ENCODE data around the gene WNT11.

The WNT11 gene

DNA sequence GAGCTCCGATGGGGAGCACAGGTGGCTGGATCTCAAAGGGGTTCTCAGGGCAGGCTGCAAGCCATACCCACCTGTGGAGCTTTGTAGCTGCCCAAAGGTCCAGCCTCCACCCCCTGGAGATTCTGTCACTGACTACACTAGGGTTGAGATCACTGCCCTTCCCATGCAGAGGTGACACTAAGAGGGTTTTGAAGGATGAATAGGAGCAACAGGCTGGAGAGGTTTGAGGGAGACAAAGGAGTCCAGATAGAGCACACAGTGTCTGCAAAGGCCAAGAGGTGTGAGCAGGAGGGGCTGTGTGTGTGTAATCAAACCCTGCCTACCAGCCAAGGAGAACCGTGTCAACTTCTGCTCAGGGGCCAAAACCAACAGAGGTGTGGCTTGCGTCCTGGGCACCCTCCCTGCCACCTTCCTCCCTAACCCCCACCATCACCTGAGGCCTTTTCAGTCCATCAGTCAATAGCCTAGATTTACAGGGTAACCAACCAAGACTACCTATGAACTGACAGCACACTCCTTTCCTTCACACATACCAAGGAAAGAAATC is 43.0 kb upstream of the WNT11 start:
- DNase-seq (ENCODE audit: low spot score), result no peak
- Histone ChIP-seq H3K27ac (no peak overlapping the region), H3K4me3 (no peak overlapping the region)
- TF ChIP-seq, protein P1, sequence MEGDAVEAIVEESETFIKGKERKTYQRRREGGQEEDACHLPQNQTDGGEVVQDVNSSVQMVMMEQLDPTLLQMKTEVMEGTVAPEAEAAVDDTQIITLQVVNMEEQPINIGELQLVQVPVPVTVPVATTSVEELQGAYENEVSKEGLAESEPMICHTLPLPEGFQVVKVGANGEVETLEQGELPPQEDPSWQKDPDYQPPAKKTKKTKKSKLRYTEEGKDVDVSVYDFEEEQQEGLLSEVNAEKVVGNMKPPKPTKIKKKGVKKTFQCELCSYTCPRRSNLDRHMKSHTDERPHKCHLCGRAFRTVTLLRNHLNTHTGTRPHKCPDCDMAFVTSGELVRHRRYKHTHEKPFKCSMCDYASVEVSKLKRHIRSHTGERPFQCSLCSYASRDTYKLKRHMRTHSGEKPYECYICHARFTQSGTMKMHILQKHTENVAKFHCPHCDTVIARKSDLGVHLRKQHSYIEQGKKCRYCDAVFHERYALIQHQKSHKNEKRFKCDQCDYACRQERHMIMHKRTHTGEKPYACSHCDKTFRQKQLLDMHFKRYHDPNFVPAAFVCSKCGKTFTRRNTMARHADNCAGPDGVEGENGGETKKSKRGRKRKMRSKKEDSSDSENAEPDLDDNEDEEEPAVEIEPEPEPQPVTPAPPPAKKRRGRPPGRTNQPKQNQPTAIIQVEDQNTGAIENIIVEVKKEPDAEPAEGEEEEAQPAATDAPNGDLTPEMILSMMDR (IDR thresholded peaks at IDR 0.05), result no peak

DNA sequence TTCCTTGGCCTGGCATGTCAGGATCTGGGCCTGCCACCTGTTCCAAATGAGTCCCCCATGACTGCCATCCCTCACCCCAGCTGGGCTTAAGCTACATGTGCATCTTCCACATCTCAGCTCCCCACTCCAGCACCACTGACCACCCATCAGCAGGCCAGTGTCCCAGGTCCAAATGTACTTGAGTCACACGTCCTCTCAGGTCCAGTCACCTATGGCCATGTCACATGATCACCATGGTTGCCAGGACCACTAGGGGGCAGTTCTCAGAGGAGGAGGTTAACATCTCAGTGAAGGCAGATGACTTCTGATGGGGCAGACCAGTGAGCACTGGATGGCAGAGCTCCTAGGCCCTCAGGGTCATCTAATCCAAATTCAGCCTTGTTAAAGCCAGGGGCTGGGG is 41.9 kb upstream of the WNT11 start:
- H3K27ac ChIP-seq, result no peak overlapping the region
- TF ChIP-seq, protein P1 (IDR thresholded peaks at IDR 0.05), result no peak
- DNase-seq (ENCODE audit: low spot score), result no peak
- H3K4me3 ChIP-seq, result no peak overlapping the region

DNA sequence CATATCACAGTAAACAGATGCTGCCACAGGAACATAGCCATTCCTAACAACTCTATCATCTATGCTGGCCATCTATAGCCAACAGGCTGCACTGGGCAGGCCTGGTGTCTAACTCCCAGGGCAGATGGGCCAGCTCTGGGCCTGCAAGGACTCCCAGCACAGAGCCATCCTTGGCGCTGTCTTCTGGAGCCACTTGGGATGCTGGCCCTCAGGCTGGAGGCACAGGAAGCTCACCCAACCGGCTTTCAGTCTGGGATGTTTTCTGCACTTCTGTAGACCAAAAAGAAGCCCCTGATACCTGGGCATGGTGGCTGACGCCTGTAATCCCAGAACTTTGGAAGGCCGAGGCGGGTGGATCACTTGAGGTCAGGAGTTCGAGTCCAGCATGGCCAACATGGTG is 40.8 kb upstream of the WNT11 start:
- no peak for DNase-seq (ENCODE audit: low spot score)
- Histone ChIP-seq H3K27ac (no peak overlapping the region), H3K4me3 (no peak overlapping the region)
- TF ChIP-seq, protein P1 (IDR thresholded peaks at IDR 0.05), result no peak

DNA sequence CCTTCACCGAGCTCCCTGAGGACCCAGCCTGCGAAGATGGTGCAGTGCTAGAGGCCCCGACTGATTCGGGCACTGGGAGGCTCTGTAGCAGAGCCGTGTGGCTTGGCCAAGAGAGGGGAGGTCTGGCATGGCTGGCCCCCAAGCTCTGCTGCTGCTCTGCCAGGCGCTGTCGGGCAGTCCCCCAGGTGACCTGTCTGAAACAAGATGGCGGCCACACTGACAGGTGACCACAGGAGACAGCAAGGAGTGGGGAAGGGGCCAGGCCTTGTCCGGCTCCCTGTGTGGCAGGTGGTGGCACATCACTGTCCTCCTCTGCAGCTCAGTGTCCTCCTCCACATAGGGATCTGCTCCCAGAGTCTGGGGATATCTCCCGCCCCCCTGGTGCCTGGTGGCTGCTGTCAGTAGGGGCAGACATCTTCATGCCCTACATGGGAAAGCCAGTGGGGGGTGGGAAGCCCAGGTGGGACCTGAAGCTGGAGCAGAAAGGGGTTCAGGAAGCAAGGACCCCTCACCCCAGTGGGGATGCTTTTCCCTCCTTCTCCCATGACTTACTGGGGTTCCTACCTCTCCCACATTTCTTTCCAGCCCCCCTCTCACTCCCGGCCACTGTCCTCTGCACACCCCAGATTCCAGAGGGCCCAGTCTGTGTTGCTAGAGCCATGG is 40.1 kb upstream of the WNT11 start:
- H3K4me3 ChIP-seq, result no peak overlapping the region
- TF ChIP-seq, protein P1 (IDR thresholded peaks at IDR 0.05), result no peak
- no peak for DNase-seq (ENCODE audit: low spot score)
- H3K27ac ChIP-seq, result no peak overlapping the region

DNA sequence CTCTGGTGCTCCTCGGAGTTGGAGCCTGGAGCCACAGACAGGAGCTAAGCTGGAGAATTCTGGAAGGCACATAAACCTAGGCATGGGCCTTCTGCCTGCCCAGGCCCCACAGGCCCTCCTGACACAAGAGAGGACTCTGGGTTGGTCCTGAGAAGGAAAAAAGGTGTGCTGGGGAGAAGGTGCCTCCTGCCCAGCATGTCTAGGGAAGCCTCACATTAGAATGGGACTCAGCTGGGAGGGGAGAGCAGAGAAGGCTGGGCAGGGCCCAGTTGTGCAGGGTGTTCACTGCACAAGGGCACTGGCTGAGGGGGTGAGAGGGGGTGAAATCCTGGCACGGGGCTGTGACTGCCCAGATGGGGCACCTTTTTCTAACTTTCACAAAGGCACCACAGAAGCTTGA is 39.4 kb upstream of the WNT11 start:
- H3K27ac ChIP-seq, result no peak overlapping the region
- TF ChIP-seq, protein P1 (IDR thresholded peaks at IDR 0.05), result no peak
- no peak overlapping the region for H3K4me3 ChIP-seq
- DNase-seq (ENCODE audit: low spot score), result no peak

DNA sequence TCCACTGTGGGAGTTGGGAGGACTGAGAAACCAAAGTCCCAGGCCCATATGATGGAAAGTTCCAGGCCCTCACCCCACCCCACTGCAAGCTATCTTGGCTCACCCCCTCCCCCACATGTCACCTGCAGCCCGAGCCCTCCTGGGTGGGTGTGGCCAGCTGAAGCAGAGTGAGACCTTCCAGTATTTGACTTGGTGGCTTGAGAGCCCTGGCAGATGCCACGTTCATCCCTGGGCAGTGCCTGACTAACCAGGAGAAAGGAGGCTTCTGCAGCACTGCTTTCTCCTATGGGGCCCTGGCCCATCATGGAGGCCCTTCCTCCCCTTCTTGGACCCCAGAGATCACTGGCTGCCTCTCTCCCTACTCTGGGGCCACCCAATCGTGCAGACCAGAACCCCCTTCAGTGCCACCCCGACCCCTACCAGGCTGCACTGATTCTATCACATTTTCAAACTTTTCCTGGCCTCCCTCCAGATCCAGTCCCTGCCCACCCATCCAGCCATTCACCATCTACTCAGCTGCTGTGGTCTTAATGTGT is 38.1 kb upstream of the WNT11 start:
- H3K27ac ChIP-seq, result no peak overlapping the region
- TF ChIP-seq, protein P1 (IDR thresholded peaks at IDR 0.05), result no peak
- H3K4me3 ChIP-seq, result no peak overlapping the region
- DNase-seq (ENCODE audit: low spot score), result no peak

DNA sequence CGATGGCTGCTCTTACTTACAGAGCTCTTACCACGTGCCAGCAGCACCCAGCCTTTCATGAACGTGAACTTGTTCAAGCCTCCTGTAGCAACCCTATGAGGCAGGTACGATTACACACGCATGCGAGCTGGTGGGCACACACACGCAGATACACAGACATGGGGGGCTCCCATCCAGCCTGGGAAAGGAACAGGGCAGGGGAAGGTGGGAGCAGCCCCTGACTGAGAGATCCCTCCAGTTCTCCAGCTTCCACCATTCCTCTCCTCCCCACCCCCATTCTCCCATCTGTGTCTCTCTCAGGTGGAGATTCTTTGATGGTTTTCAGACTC is 37.6 kb upstream of the WNT11 start:
- no peak for DNase-seq (ENCODE audit: low spot score)
- TF ChIP-seq, protein P1 (IDR thresholded peaks at IDR 0.05), result no peak
- Histone ChIP-seq H3K27ac (no peak overlapping the region), H3K4me3 (no peak overlapping the region)
